ENCODE results near the gene SLC34A1. TPM values are rescaled to one million over a fixed set of nuclear protein-coding genes. Genes with fewer than 3 reads are reported as not detected.

SLC34A1 gene
- total and polyA plus RNA-seq, 2 donors from 2014 or later, result 0.91 to 211 TPM

DNA sequence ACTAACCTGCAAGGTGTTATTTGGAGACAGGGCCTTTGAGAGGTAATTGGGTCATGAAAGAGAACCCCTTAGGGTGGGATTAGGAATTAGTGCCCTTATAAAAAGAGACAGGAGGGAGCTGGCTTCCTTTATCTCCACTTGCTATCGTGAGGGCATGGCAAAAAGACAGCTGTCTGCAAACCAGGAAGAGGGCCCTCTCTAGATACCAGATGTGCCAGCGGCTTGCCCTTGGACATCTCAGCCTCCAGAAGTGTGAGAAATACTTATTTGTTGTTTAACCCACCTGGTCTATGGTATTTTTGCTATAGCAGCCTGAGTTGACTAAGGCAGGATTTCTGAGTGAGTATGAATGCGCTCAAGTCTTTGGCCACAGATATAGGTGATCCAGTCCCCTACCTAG, 27.5 kb upstream of the SLC34A1 start:
- intact Hi-C loops (cut with DNase I), result no loop called here
- DNase-seq (peak in 1 of 5 donors; percentile 2), FAIRE-seq (no peak)
- no peaks in the 10 kb centered on the region for H3K36me3 ChIP-seq (ENCODE audit: control insufficient read depth in 2 of 3, insufficient read depth in 3 of 3, low read length in 3 of 3)
- no peak overlapping the region for H3K27ac ChIP-seq (ENCODE audit: low read depth in 2 of 2, low read length in 2 of 2)
- H3K27me3 ChIP-seq (ENCODE audit: control insufficient read depth, insufficient read depth, low read length), result no peaks in the 10 kb centered on the region
- H3K9me3 ChIP-seq (ENCODE audit: control insufficient read depth in 2 of 3, insufficient read depth in 1 of 3, low read length in 3 of 3), result no peaks in the 10 kb centered on the region
- TF ChIP-seq, protein P1, sequence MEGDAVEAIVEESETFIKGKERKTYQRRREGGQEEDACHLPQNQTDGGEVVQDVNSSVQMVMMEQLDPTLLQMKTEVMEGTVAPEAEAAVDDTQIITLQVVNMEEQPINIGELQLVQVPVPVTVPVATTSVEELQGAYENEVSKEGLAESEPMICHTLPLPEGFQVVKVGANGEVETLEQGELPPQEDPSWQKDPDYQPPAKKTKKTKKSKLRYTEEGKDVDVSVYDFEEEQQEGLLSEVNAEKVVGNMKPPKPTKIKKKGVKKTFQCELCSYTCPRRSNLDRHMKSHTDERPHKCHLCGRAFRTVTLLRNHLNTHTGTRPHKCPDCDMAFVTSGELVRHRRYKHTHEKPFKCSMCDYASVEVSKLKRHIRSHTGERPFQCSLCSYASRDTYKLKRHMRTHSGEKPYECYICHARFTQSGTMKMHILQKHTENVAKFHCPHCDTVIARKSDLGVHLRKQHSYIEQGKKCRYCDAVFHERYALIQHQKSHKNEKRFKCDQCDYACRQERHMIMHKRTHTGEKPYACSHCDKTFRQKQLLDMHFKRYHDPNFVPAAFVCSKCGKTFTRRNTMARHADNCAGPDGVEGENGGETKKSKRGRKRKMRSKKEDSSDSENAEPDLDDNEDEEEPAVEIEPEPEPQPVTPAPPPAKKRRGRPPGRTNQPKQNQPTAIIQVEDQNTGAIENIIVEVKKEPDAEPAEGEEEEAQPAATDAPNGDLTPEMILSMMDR (IDR thresholded peaks at IDR 0.05; ENCODE audit: borderline replicate concordance, extremely low read depth, insufficient read depth), result no peak
- peaks cover 0 to 13% (median 0%) of the 10 kb centered on the region in 3 donors for H3K4me1 ChIP-seq (ENCODE audit: control insufficient read depth in 2 of 3, insufficient read depth in 2 of 3, low read depth in 1 of 3, low read length in 3 of 3)
- H3K4me3 ChIP-seq (ENCODE audit: low read length in 3 of 3), result no peak overlapping the region
- H3K9ac ChIP-seq (ENCODE audit: low read length in 3 of 3), result no peak overlapping the region

DNA sequence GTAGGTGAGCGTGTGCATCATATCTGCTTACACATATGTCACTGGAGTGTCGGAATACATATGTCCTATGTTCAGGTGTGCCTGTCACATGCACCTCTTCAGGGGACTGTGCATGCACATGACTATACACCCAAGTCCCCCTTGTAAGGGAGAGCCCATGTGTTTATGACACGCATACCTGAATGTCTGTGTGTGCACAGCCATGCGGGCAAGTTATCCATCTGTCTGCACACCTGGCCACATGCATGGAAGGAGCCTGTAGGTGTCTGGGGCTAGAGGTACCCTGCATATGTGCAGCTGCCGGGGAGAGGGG, 27.1 kb upstream of the SLC34A1 start:
- Histone ChIP-seq H3K4me1 (ENCODE audit: control insufficient read depth in 2 of 3, insufficient read depth in 2 of 3, low read depth in 1 of 3, low read length in 3 of 3) (peaks cover 0 to 12% (median 0%) of the 10 kb centered on the region in 3 donors), H3K27ac (ENCODE audit: low read depth in 2 of 2, low read length in 2 of 2) (no peak overlapping the region), H3K9ac (ENCODE audit: low read length in 3 of 3) (no peak overlapping the region), H3K9me3 (ENCODE audit: control insufficient read depth in 2 of 3, insufficient read depth in 1 of 3, low read length in 3 of 3) (no peaks in the 10 kb centered on the region), H3K27me3 (ENCODE audit: control insufficient read depth, insufficient read depth, low read length) (no peaks in the 10 kb centered on the region), H3K36me3 (ENCODE audit: control insufficient read depth in 2 of 3, insufficient read depth in 3 of 3, low read length in 3 of 3) (no peaks in the 10 kb centered on the region), H3K4me3 (ENCODE audit: low read length in 3 of 3) (no peak overlapping the region)
- intact Hi-C loops (cut with DNase I), result no loop called here
- DNase-seq (no peak), FAIRE-seq (no peak)
- TF ChIP-seq, protein P1 (IDR thresholded peaks at IDR 0.05; ENCODE audit: borderline replicate concordance, extremely low read depth, insufficient read depth), result no peak

DNA sequence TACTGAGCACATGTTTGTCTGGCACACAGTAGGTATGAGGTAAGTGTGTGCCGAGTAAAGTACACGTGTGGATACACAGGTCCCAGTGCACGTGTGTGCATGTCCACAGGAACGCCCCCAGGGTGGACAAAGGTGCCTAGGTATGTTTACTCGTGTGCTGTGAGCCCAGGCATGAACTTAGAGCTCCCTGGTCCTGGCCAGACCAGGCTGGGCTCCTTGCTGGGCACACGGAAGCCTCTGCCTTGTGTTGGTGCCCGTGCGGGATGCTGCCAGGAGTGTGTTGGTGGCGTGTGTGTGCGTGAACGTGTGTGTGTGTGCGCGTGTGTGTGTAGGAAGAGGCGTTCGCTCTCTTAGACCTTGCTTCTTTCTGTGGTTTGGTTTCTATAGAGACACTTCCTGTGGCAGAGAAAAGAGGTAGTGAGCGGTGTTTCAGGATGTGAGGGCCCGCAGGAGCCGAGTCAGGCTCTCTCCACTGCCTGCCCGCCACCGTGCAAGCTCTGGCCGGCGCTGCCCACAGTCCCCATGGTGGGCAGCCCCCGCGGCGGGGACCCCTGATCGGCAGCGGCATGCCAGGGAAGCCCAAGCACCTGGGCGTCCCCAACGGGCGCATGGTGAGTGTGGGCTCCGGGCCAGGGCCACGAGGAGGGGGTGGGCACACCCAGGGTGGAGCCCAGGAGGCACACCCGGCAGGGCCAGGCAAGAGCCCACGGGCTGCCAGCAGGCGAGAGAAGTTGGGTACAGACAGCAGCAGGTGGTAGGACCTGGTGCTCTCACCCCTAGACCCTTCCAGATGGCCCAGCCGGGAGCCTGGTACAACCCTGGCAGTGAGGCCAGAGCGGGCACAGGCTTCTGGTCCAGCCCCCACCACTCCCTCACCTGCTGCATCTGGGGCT, 26.5 kb upstream of the SLC34A1 start, which contains the start of gene RGS14:
Gene RGS14 (plus strand): TSS at position 466 of the 893 bp plus-strand sequence. CDS start 101 bp downstream, at position 567.
- no peak within 1 kb of the TSS for H3K27ac ChIP-seq (ENCODE audit: low read depth in 2 of 2, low read length in 2 of 2)
- no peak within 1 kb of the TSS for H3K4me3 ChIP-seq (ENCODE audit: low read length in 3 of 3)
- no peak within 1 kb of the TSS for H3K9ac ChIP-seq (ENCODE audit: low read length in 3 of 3)
- H3K27me3 ChIP-seq (ENCODE audit: control insufficient read depth, insufficient read depth, low read length), result no peaks in the 10 kb centered on the region
- no peaks in the 10 kb centered on the region for H3K36me3 ChIP-seq (ENCODE audit: control insufficient read depth in 2 of 3, insufficient read depth in 3 of 3, low read length in 3 of 3)
- H3K9me3 ChIP-seq (ENCODE audit: control insufficient read depth in 2 of 3, insufficient read depth in 1 of 3, low read length in 3 of 3), result no peaks in the 10 kb centered on the region
- peaks cover 0 to 12% (median 3%) of the 10 kb centered on the region in 3 donors for H3K4me1 ChIP-seq (ENCODE audit: control insufficient read depth in 2 of 3, insufficient read depth in 2 of 3, low read depth in 1 of 3, low read length in 3 of 3)
- FAIRE-seq (no peak), DNase-seq (peak in 2 of 5 donors; percentile 42 to 83)
- TF ChIP-seq, protein P1 (IDR thresholded peaks at IDR 0.05; ENCODE audit: borderline replicate concordance, extremely low read depth, insufficient read depth), result no peak
- intact Hi-C loops (cut with DNase I), result no loop called here

Measured in kidney (tissue), 14 donors.